Measurements from ENCODE around the gene SIGLEC11. TPM values are rescaled to one million over a fixed set of nuclear protein-coding genes. Genes with fewer than 3 reads are reported as not detected.
A peak's percentile ranks its signal among the peaks of the same experiment; 100 is the strongest.

The SIGLEC11 gene
- total and polyA plus RNA-seq, 12 donors = 11.2 to 180 (median 50.5) TPM

DNA sequence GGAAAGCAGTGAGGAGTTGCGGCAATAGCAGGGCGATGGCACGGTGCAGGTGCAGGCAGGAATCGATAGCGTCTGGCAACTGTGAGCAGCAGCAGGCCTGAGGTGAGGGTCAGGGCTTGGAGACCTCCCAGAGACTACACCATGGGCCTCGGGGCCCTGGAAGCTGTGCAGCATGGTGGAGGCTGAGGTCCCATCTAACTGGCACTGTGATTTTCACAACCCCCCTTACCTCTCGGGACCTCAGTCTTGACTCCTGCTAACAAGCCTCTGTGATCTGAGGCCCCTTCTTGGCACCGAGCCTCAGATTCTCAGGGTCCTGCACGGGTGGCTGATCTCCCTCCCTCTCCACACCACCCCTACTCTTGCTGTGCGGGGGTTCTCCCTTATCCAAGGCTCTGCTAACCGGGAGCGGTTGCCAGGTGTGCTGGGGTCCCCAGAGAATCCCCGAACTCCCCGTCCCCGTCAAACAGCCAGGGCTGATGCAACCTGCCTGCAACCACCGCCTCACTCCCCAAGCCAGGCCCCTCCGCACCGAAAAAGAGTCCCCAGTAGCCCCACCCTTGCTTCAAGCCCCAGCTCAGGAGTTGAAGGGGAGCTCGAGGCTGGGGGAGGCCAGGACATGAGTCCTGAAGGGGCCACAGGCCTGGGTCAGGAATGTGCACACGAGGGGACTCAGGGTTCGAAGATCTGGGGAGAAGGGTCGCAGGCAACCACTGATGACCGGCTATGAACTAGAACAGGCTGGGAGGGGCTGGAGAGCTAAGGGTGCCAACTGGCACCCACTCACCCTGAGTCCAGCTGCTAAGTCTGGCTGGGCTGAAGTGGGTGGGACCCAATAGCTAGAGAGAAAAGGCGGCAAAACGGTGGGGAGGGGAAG lies 36.7 kb downstream of the SIGLEC11 start:
- Histone ChIP-seq H3K4me3 (no peak overlapping the region), H3K36me3 (replicated peaks in 1 of 2) (peaks cover 0 to 29% of the 10 kb centered on the region in 2 donors), H3K27ac (peak overlapping the region in 2 of 5 donors; percentile 63 to 67), H3K9me3 (replicated peaks in 1 of 3) (no peaks in the 10 kb centered on the region), H3K4me1 (replicated peaks in 1 of 2) (peaks cover 21 to 43% of the 10 kb centered on the region in 2 donors), H3K27me3 (no peaks in the 10 kb centered on the region)
- DNase-seq = no peak
- TF ChIP-seq, protein P1, sequence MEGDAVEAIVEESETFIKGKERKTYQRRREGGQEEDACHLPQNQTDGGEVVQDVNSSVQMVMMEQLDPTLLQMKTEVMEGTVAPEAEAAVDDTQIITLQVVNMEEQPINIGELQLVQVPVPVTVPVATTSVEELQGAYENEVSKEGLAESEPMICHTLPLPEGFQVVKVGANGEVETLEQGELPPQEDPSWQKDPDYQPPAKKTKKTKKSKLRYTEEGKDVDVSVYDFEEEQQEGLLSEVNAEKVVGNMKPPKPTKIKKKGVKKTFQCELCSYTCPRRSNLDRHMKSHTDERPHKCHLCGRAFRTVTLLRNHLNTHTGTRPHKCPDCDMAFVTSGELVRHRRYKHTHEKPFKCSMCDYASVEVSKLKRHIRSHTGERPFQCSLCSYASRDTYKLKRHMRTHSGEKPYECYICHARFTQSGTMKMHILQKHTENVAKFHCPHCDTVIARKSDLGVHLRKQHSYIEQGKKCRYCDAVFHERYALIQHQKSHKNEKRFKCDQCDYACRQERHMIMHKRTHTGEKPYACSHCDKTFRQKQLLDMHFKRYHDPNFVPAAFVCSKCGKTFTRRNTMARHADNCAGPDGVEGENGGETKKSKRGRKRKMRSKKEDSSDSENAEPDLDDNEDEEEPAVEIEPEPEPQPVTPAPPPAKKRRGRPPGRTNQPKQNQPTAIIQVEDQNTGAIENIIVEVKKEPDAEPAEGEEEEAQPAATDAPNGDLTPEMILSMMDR (IDR thresholded peaks at IDR 0.05) = no peak
- TF ChIP-seq POLR2A (IDR thresholded peaks at IDR 0.05) = no peak
- WGBS, 4 donors = 82 to 88% (median 86%) methylated on average over 11 to 25 of the region's 25 CpGs
- intact Hi-C loops (cut with DNase I) = no loop called here

DNA sequence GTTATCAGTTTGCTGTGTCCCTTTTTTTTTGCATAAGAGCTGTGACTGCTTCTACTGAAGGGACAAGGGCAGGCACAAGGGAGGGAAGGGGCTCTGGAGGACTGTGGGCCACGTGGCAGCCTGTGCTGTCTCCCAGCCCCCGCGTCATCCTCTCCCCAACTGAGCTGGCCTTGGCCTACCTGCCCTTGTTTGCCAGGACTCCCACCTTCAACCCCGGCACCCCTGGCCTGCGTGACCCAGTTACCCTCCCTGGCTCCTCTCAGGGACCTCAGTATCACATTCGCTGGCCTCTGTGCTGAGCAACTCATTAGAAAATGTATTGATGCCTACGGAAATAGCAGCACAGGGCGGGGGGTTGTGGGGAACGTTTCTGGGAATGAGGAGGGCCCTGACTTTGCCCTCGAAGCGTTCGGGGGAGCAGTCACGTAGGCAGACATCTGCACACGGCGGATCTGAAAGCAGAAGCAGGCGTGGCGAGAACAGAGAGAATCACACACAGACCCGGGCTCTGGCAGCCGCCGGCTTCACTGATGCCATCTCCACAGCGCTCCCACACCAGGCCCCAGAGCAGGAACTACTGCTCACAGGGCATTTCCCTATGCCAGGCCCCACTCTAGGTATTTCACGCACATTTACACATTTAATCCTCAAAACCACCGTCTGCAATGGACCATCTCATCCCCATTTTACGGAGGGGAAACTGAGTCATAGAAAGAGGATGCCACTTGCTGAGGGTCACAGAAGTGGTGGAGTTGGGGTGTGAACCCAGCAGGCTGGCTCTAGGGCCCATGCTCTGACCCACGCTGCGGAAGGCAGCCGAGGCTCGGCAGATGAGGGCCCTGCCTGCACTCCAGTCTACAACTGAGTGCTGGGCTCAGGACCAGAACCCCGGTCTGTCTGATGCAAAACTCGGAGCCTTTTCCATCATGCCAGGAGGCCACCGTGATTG lies 37.6 kb downstream of the SIGLEC11 start:
- H3K36me3 ChIP-seq (replicated peaks in 1 of 2) = peaks cover 0 to 30% of the 10 kb centered on the region in 2 donors
- peak in 4 of 7 donors; percentile 59 to 77 (median 68) for DNase-seq
- WGBS, 4 donors = 61 to 75% (median 68%) methylated on average over 24 to 31 of the region's 31 CpGs
- H3K4me3 ChIP-seq = no peak overlapping the region
- peaks cover 21 to 42% of the 10 kb centered on the region in 2 donors for H3K4me1 ChIP-seq (replicated peaks in 1 of 2)
- no peaks in the 10 kb centered on the region for H3K27me3 ChIP-seq
- intact Hi-C loops (cut with DNase I) = no loop called here
- TF ChIP-seq POLR2A (IDR thresholded peaks at IDR 0.05) = no peak
- TF ChIP-seq, protein P1 (IDR thresholded peaks at IDR 0.05) = no peak
- no peaks in the 10 kb centered on the region for H3K9me3 ChIP-seq (replicated peaks in 1 of 3)
- peak overlapping the region in 2 of 5 donors; percentile 63 to 67 for H3K27ac ChIP-seq

DNA sequence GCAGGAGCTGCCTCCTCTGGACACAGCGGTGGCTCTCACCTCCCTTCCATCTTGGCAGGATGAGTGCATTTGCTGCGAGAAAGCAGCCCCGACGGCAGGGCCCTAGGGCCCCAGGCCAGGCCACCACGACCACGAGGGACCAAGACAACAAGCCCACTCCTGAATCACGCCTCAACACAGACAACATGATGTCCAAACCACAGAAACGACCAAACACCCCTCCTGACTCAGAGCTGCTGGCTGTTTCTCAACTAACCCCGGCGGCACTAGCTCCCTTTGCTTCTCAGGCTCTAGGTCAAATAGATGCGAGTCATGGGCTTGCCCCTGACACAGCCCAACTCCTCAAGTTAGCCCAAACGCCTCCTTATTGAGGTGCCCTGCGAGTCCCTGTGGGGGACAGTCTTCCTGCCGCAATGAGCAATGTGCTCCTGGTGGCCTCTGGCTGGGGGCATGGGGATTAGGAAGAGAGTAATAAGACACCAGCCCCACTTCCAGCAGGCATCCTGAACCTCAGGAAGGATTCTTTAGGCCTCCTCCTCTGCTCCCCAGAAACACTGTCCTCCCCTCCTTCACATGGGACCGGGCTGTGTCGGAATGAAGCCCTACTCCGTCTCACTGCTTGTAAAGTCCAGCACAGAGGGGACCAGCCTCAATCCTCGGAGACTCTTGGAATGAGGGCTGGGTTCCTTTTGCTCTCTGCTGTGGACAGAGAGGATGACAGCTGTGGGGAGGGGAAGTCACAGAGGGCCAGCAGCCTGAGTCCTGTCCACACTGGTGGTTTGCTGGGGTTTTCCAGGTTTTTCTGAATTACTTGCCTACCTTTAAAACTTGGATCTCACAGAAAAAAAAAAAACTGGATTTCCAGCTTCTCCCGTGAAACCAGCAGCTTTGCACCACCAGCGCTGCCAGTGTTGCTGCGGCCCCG lies 38.8 kb downstream of the SIGLEC11 start:
- Histone ChIP-seq H3K4me3 (no peak overlapping the region), H3K27ac (peak overlapping the region in 3 of 5 donors; percentile 26 to 67 (median 63)), H3K36me3 (replicated peaks in 1 of 2) (peaks cover 0 to 31% of the 10 kb centered on the region in 2 donors), H3K9me3 (replicated peaks in 1 of 3) (no peaks in the 10 kb centered on the region), H3K4me1 (replicated peaks in 1 of 2) (peaks cover 11 to 30% of the 10 kb centered on the region in 2 donors), H3K27me3 (no peaks in the 10 kb centered on the region)
- TF ChIP-seq POLR2A (IDR thresholded peaks at IDR 0.05) = no peak
- DNase-seq = peak in 5 of 7 donors; percentile 63 to 80 (median 66)
- intact Hi-C loops (cut with DNase I) = no loop called here
- WGBS, 4 donors = 68 to 76% (median 69%) methylated on average over 20 to 22 of the region's 22 CpGs

Measured in adrenal gland (tissue), 12 donors.